Measurements from ENCODE around the gene ACP1.

ACP1 gene

GRCh38 chr2:244547-244946 lies 20.2 kb upstream of the ACP1 start:
- TF ChIP-seq CTCF (IDR thresholded peaks at IDR 0.05; ENCODE audit: control insufficient read depth, extremely low read depth, insufficient read depth): no peak
- no peak for DNase-seq (ENCODE audit: low read depth)
- H3K4me3 ChIP-seq (ENCODE audit: low read depth, low read length): no peak overlapping the region

- no peak overlapping the region for H3K4me3 ChIP-seq (ENCODE audit: low read depth, low read length)
- peak; percentile 66 for TF ChIP-seq CTCF (IDR thresholded peaks at IDR 0.05; ENCODE audit: control insufficient read depth, extremely low read depth, insufficient read depth)
- DNase-seq (ENCODE audit: low read depth): peak; percentile 35
Measured at GRCh38 chr2:246489-247144, 18.1 kb upstream of the ACP1 start.

GRCh38 chr2:248724-249123 lies 16.0 kb upstream of the ACP1 start:
- H3K4me3 ChIP-seq (ENCODE audit: low read depth, low read length): no peak overlapping the region
- DNase-seq (ENCODE audit: low read depth): no peak
- no peak for TF ChIP-seq CTCF (IDR thresholded peaks at IDR 0.05; ENCODE audit: control insufficient read depth, extremely low read depth, insufficient read depth)

GRCh38 chr2:249538-250042 lies 15.2 kb upstream of the ACP1 start:
- TF ChIP-seq CTCF (IDR thresholded peaks at IDR 0.05; ENCODE audit: control insufficient read depth, extremely low read depth, insufficient read depth): no peak

GRCh38 chr2:252001-252602 lies 12.6 kb upstream of the ACP1 start:
- H3K4me3 ChIP-seq (ENCODE audit: low read depth, low read length): no peak overlapping the region
- DNase-seq (ENCODE audit: low read depth): no peak
- no peak for TF ChIP-seq CTCF (IDR thresholded peaks at IDR 0.05; ENCODE audit: control insufficient read depth, extremely low read depth, insufficient read depth)

More at GRCh38 chr2:249538-250042, 15.2 kb upstream of the ACP1 start:
- DNase-seq (ENCODE audit: low read depth): no peak
- H3K4me3 ChIP-seq (ENCODE audit: low read depth, low read length): no peak overlapping the region

GRCh38 chr2:253202-253638 lies 11.5 kb upstream of the ACP1 start:
- TF ChIP-seq CTCF (IDR thresholded peaks at IDR 0.05; ENCODE audit: control insufficient read depth, extremely low read depth, insufficient read depth): no peak
- no peak overlapping the region for H3K4me3 ChIP-seq (ENCODE audit: low read depth, low read length)
- no peak for DNase-seq (ENCODE audit: low read depth)

Measured in LNCaP clone FGC (cell line).